IgD-negative memory B cell (primary cell): ENCODE measurements around the gene EIPR1. TPM values are rescaled to one million over a fixed set of nuclear protein-coding genes. Genes with fewer than 3 reads are reported as not detected.

Experiments used
- H3K27ac Mint-ChIP-seq, 3 donors: one replicate each; pipeline ENCODE4 v1.8.0; 2020 to 2022; ENCODE audit warnings: mild to moderate bottlenecking in 3 of 3, mixed read lengths in 3 of 3, moderate library complexity in 1 of 3
- H3K27me3 Mint-ChIP-seq: one replicate; pipeline ENCODE4 v1.8.0; 2021; ENCODE audit warnings: mixed read lengths
- H3K36me3 Mint-ChIP-seq: one replicate; pipeline ENCODE4 v1.8.0; 2020; ENCODE audit warnings: mild to moderate bottlenecking, mixed read lengths
- H3K4me1 Mint-ChIP-seq, 3 donors: one replicate each; pipeline ENCODE4 v1.8.0; 2020 to 2022; ENCODE audit warnings: mixed read lengths in 3 of 3, mild to moderate bottlenecking in 1 of 3
- H3K4me3 Mint-ChIP-seq, 4 donors: one replicate each; pipeline ENCODE4 v1.8.0; 2020 to 2022; ENCODE audit warnings: mild to moderate bottlenecking in 4 of 4, mixed read lengths in 4 of 4, moderate library complexity in 3 of 4
- H3K9me3 Mint-ChIP-seq, 3 donors: one replicate each; pipeline ENCODE4 v1.8.0; 2020 to 2021; ENCODE audit warnings: mixed read lengths in 3 of 3, mild to moderate bottlenecking in 1 of 3
- polyA plus RNA-seq: library from polyadenylated mRNA; unstranded; fragments of 300-500 nt; fragmentation: Illumina TruSeq; gene quantifications from one replicate; pipeline ENCODE4 v1.2.3, GENCODE V29; 2021

The EIPR1 gene
- polyA plus RNA-seq, result 41.5 TPM

DNA sequence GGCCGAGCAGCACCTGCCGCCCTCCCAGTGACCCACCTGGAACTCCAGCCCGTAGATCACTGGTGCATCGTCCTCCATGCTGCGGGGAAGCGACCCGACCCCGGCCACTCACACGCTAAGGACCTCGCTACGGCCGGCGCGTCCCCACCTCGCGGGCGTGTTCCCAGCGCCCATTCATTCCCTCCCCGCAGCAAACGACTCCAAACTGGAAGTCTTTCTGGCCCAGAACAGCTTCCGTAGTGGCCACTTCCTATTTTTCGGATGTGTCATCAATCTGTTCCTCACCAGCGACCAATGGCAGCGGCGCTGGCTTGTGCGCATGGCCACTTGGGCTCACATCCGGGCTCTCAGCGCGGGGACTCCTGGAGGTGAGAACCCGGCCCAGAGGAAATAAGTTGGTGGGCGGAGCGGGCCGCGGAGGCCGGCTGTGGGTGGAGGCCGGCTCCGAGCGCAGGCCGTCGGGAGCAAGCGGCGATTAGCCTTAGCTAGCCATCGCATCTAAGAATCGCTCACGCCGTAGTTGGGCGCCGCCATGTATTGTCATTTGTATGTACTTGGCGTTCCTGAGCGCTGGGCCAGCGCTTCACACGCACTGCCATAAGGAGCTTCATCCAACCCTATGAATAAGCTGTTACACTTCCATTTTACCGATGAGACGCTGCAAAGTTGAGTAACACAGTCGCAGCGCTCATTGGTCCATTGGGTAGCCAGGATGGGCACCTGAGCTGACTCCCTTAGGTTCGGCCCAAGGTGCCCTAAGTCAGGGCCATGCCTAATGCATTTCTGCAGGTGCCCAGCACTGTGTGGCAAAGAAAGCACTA is at the start of gene EIPR1:
Gene EIPR1, minus strand, starts transcription at position 207 of the 821 bp plus-strand sequence. Its CDS starts 129 bp downstream, at position 78.
- peak within 1 kb of the TSS; percentile 95 to 99 (median 97) for H3K27ac Mint-ChIP-seq
- H3K4me1 Mint-ChIP-seq, result peaks cover 27 to 39% (median 28%) of the 10 kb centered on the region in 3 donors
- H3K36me3 Mint-ChIP-seq, result no peaks in the 10 kb centered on the region

DNA sequence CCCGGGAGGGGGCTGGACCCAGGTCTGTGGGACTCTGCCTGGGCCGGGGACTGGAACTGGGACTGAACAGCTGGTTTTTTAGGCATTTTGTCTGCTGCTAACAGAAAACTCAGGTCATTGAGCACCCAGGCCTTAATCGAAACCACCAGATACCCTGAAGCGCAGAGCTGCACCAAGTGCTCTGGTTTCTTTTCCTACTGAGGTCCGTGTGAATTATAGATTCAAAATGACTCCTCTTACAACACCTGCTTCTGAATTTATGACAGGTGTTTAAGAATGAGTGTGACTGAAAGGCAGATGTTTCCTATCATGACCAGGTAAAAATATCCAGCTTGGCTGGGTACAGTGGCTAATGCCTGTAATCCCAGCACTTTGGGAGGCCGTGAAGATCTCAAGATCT is 49.7 kb upstream of the EIPR1 start:
- Mint-ChIP-seq H3K27me3 (no peaks in the 10 kb centered on the region), H3K27ac (peak overlapping the region in 1 of 3 donors; percentile 27), H3K9me3 (no peaks in the 10 kb centered on the region), H3K4me1 (peaks cover 2 to 4% (median 4%) of the 10 kb centered on the region in 3 donors), H3K4me3 (no peak overlapping the region), H3K36me3 (no peaks in the 10 kb centered on the region)

More for the DNA sequence above, at the start of gene EIPR1:
- Mint-ChIP-seq H3K4me3 (peak within 1 kb of the TSS; percentile 94 to 100 (median 98)), H3K27me3 (no peaks in the 10 kb centered on the region), H3K9me3 (peaks cover 0 to 2% (median 0%) of the 10 kb centered on the region in 3 donors)

DNA sequence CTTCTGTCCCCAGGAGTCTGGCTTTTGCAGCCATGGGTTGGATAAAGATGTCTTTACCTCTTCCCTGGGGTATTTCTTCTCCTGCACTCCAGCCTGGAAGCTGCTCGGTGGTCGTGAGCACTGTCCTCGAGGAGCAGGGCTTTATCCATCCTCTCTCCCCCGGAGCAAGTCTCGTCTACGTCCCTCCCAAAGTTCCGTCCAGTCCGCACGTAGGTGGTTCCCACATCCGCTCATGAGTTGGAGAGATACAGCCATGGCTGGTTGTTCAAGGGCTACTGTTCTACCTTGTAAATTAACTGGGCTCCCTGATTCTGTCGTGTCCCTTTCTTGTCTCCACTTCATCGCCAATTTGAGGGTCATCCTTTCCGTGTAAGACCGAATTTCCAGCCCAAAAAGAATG is 49.0 kb upstream of the EIPR1 start:
- H3K27ac Mint-ChIP-seq, result peak overlapping the region in 1 of 3 donors; percentile 27
- no peaks in the 10 kb centered on the region for H3K36me3 Mint-ChIP-seq
- no peak overlapping the region for H3K4me3 Mint-ChIP-seq
- no peaks in the 10 kb centered on the region for H3K27me3 Mint-ChIP-seq
- peaks cover 2 to 6% (median 4%) of the 10 kb centered on the region in 3 donors for H3K4me1 Mint-ChIP-seq
- H3K9me3 Mint-ChIP-seq, result no peaks in the 10 kb centered on the region

DNA sequence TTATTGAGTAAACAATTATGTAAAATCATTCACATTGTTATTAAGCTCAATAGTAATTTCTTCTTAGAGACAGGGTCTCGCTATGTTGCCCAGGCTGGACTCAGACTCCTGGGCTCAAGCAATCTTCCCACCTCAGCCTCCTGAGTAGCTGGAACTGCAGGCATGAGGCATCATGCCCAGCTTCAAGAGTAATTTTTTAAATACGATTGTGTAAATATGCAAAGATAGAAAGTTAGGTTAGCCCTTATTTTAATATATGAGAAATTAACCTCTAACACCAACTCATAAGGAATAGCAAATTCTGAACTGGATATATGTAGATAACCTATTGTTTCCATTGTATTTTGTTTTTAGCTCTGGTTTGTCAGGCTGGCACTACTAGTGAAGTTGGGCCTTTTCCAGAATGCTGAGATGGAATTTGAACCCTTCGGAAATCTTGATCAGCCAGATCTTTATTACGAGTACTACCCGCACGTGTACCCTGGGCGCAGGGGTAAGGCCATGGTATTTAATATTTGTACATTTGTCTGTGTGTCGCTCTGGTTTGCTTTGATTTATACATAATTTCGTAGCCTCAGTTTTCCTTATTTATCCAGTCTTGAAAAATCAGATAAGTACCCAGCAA is 46.7 kb upstream of the EIPR1 start:
- H3K4me3 Mint-ChIP-seq, result no peak overlapping the region
- H3K4me1 Mint-ChIP-seq, result peaks cover 2 to 6% (median 4%) of the 10 kb centered on the region in 3 donors
- H3K9me3 Mint-ChIP-seq, result no peaks in the 10 kb centered on the region
- no peak overlapping the region for H3K27ac Mint-ChIP-seq
- no peaks in the 10 kb centered on the region for H3K27me3 Mint-ChIP-seq
- no peaks in the 10 kb centered on the region for H3K36me3 Mint-ChIP-seq

DNA sequence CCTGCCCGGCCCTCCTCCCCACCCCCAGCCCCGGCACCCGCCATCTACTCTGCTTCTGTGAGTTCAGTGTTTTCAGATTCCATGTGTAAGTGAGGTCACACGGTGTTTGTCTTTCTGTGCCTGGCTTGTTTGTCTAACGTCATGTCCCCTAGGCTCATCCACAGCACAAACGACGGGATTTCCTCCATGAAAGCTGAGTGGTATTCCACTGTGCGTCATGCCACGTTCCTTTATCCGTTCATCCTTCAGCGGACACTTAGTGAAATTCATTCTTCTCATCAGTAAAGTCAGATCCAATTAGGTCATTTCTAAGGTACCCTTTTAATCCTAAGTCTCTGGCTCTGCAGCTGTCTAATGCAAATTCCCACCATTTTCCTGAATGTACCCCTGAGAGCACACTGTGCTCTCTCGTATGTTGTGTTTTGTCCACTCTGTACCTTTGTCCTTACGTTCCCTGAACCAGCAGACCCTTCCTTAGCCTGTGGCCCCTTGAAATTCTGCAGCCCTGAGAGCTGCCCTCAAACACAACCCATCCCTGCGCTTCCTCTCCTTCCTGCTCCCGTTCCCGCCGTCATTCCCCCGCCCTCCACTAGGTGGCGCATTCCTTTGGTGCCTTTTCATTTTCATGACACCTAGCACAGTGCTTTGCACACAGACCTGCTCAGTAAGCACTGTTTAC is 46.0 kb upstream of the EIPR1 start:
- no peak overlapping the region for H3K4me3 Mint-ChIP-seq
- H3K36me3 Mint-ChIP-seq, result no peaks in the 10 kb centered on the region
- H3K27me3 Mint-ChIP-seq, result no peaks in the 10 kb centered on the region
- H3K9me3 Mint-ChIP-seq, result no peaks in the 10 kb centered on the region
- H3K27ac Mint-ChIP-seq, result no peak overlapping the region
- peaks cover 2 to 6% (median 4%) of the 10 kb centered on the region in 3 donors for H3K4me1 Mint-ChIP-seq

DNA sequence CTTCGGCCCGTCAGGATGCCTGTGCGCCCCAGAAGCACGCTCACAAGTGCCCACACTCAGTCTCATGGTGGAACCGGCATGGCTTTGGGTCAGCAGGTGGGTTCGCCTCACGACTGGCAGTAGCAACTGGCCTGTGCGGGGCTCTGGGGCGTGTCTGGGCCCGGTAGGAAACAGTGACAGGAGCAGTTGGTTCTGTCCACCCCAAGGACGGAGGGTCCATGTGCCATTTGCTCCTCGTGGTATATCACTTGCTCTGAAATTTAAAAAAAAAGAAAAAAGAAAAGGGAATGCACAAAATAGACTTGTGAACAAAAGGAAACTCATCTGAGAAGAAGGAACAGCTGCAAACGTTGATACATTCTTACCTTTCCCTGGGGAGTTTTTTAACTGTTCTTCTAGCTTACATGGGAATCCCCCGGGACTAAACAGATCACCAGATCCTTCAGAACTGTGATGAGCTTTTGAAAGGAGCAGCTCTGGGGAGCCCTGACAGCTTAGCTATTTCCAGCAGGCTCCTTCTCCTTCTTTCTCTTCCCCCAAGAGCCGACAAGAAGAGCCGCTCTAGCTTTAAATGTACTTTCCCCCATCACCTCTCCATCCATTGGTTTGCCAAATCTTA is 44.7 kb upstream of the EIPR1 start:
- H3K4me1 Mint-ChIP-seq, result peaks cover 2 to 6% (median 4%) of the 10 kb centered on the region in 3 donors
- H3K4me3 Mint-ChIP-seq, result no peak overlapping the region
- no peaks in the 10 kb centered on the region for H3K9me3 Mint-ChIP-seq
- H3K27ac Mint-ChIP-seq, result peak overlapping the region in 1 of 3 donors; percentile 64
- no peaks in the 10 kb centered on the region for H3K27me3 Mint-ChIP-seq
- no peaks in the 10 kb centered on the region for H3K36me3 Mint-ChIP-seq

DNA sequence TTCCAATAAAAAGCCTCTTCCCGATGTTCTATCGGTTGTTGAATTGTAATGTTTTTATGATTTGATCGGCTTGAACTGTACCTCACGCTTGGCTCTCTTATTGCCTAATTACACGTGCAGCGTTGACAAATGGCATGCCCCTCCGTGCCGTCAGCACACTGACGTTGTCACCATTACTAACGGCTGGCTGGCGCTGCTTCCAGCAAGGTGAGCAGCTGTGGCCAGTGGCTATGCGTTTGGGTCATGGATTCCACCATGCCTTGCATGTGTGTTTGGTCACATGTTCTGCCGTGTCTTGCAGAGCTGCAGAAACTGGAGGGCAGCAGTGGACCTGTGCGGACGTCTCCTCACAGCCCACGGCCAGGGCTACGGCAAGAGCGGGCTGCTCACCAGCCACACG is 44.0 kb upstream of the EIPR1 start:
- peaks cover 2% of the 10 kb centered on the region for H3K36me3 Mint-ChIP-seq
- H3K4me1 Mint-ChIP-seq, result peaks cover 3 to 8% (median 6%) of the 10 kb centered on the region in 3 donors
- H3K4me3 Mint-ChIP-seq, result no peak overlapping the region
- H3K27me3 Mint-ChIP-seq, result no peaks in the 10 kb centered on the region
- H3K27ac Mint-ChIP-seq, result no peak overlapping the region
- H3K9me3 Mint-ChIP-seq, result no peaks in the 10 kb centered on the region

DNA sequence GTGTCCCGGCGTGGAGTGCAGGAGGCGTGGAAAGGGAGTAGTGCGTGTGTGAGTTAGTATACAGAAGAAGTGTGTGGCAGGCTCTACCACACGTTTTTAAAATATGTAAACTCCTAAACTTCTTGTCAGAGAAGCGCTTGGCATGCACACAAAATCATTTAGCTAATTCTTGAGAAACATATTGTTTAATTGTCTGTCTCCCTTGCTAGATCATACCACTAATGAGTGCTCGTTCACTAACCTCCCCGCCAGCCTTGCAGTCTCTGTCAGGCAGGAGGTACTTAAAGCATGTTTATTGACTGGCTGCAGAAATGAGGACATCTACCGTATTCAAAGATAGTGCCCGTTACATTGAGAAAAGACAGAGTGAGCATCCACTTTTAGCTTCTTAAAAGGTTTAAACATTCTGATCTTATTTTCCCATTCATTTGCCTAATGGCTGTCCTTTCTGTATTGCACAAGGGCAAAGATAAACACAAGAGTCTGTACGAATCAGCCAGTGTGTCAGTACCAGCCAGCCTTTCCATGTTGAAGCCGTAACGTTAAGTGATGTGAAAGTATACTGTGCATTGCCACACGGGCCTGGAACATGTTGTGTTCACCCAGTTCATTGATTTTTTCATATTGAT is 43.3 kb upstream of the EIPR1 start:
- peaks cover 3% of the 10 kb centered on the region for H3K36me3 Mint-ChIP-seq
- no peak overlapping the region for H3K27ac Mint-ChIP-seq
- no peaks in the 10 kb centered on the region for H3K9me3 Mint-ChIP-seq
- peaks cover 3 to 8% (median 6%) of the 10 kb centered on the region in 3 donors for H3K4me1 Mint-ChIP-seq
- no peaks in the 10 kb centered on the region for H3K27me3 Mint-ChIP-seq
- no peak overlapping the region for H3K4me3 Mint-ChIP-seq

DNA sequence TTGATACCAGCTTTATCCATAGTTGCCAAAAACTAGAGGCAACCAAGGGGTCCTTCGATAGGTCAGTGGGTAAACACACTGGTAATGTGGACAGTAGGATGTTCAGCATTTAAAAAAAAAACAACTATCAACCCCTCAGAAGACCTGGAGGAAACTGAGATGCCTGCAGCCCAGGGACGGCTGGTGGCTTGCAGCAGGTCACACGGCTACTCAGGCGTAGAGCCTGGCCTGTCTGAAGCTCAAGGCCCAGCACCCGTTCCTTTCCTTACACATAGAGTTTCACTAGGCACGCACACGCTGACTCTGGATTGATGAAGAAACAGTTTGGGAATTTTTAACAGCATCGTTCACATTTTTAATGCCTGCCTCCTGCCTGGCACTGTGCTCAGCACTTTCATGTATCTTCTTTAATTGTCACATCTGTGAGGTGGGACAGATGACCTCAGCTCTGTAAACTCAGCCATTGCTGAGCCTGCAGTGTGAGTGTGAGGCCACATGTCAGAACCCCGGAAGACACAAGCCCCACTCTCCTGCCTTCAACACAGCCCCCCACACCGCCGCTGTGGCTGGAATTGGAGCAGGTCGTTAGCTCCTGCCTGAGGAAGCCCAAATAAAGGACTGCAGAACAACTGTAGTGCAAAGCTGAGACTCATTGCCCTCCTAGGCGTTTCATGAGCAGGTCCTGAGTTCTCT is 42.6 kb upstream of the EIPR1 start:
- Mint-ChIP-seq H3K9me3 (no peaks in the 10 kb centered on the region), H3K4me3 (no peak overlapping the region), H3K27ac (no peak overlapping the region), H3K27me3 (no peaks in the 10 kb centered on the region), H3K36me3 (peaks cover 8% of the 10 kb centered on the region), H3K4me1 (peaks cover 3 to 8% (median 6%) of the 10 kb centered on the region in 3 donors)

DNA sequence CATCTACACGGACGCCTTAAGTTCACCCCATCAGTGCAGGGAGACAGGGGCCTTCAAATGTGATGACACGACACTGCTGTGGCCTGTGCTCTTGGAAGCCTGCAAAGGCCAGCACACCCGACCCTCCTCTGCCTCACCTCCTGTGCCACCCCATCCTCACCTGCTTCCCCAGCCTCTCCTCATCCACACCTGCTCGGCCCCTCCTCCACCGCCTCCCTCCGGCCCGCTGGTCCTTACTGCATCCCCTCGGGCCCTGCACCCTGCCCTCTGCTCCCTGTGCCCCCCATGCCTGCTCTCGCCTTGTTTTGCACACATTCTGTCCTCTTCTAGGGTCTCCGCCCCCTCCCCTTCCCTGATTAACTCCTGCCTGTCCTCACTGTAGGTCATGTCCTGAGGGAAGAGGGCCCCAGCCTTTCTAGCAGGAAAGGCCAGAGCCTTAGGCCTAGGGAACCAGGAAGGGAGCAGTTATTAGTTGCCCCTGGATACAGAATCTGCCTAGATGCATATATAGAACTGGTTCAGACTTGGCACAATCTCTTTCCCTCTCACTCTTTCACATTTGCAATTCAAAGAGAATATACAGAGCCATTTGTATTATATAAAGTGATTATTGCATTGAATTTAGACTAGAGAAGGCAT is 41.3 kb upstream of the EIPR1 start:
- no peak overlapping the region for H3K4me3 Mint-ChIP-seq
- H3K27ac Mint-ChIP-seq, result no peak overlapping the region
- no peaks in the 10 kb centered on the region for H3K9me3 Mint-ChIP-seq

DNA sequence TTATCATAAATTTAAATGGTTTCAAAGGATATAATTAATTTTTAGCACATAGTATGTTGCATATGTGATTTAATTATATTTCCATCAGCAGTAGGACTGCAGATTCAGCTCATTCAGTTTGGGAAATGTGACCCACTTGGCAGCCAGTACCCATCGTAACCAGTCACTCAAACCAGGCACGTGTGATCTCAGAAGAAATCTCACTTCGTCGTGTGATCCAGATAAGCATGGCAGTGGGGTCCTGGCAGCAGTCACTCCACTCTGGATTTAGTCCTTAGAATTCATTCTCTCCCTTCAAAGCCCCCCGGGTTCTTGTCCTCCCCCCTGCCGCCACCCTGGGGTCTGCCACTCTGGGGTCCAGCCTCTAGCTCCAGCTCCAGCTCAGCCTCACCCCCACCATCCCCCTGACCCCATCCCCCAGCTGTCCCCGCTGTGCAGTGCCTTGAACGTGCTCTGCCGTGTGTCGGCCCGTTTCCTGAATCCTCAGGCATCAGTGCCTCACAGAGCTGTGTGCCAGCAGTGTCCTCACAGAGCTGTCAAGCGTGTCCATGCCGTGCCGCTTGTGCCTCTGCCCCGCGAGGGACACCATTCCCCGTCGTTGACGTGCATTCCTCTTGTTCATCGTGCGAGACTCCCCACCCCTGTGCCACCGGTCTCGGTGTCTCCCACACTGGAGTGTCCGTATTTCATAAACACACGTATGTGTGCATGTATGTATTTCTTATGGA is 36.7 kb upstream of the EIPR1 start:
- H3K9me3 Mint-ChIP-seq, result no peaks in the 10 kb centered on the region
- peaks cover 15% of the 10 kb centered on the region for H3K36me3 Mint-ChIP-seq
- H3K4me3 Mint-ChIP-seq, result no peak overlapping the region
- no peaks in the 10 kb centered on the region for H3K27me3 Mint-ChIP-seq
- H3K4me1 Mint-ChIP-seq, result peaks cover 7 to 13% (median 12%) of the 10 kb centered on the region in 3 donors
- H3K27ac Mint-ChIP-seq, result no peak overlapping the region

More for the DNA sequence above, 41.3 kb upstream of the EIPR1 start:
- H3K36me3 Mint-ChIP-seq, result peaks cover 11% of the 10 kb centered on the region
- peaks cover 3 to 7% (median 5%) of the 10 kb centered on the region in 3 donors for H3K4me1 Mint-ChIP-seq
- H3K27me3 Mint-ChIP-seq, result no peaks in the 10 kb centered on the region

DNA sequence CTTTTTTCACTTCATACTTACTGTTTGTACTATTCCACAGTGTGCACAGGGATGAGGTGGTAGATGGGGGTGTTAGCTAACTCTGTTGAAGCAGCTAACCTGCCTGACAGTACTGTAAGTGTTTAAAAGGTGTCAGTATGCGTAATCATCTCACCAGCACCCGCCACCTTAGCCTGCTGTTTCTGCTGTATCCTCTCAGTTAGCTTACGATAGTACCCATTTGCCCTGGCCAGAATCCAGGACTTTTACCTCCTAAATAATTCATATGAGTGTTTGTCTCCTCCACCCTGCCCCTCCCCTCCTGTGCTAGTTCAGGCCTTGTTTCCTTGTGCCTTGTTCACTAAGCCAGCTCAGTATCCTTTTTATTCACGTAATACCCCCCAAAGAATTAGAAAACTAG is 36.1 kb upstream of the EIPR1 start:
- Mint-ChIP-seq H3K4me3 (no peak overlapping the region), H3K27ac (no peak overlapping the region), H3K36me3 (peaks cover 16% of the 10 kb centered on the region), H3K4me1 (peaks cover 7 to 16% (median 12%) of the 10 kb centered on the region in 3 donors), H3K27me3 (no peaks in the 10 kb centered on the region), H3K9me3 (no peaks in the 10 kb centered on the region)

DNA sequence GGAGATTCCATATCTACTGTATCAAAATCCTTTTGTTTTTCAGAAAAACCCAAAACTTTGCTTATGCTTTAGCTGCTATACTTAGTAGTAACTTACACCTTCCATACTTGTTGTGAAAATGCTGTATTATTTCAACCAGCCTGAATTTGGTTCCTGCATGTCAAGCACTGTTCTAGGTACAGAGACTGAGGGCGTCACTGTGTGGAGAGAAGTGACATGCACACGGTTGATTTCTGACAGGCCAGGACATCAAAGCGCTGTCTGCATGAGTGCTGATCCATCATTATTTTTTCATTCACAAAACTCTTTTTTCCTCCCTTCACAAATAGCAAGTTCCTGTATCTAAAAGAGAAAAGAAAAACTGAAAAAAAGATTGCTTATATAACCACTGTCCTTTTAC is 33.5 kb upstream of the EIPR1 start:
- Mint-ChIP-seq H3K9me3 (no peaks in the 10 kb centered on the region), H3K4me3 (no peak overlapping the region), H3K27me3 (no peaks in the 10 kb centered on the region), H3K27ac (no peak overlapping the region), H3K4me1 (peaks cover 6 to 16% (median 13%) of the 10 kb centered on the region in 3 donors), H3K36me3 (peaks cover 15% of the 10 kb centered on the region)
